Measurements from ENCODE around the gene ZNF549. TPM values are rescaled to one million over a fixed set of nuclear protein-coding genes. Genes with fewer than 3 reads are reported as not detected.
"Not testable (repeated sequence)": the region's sequence is repeated elsewhere in the genome, so short reads cannot be mapped to it uniquely, and the experiment has no call there.

Gene ZNF549
- 9.0 TPM for polyA plus RNA-seq (2013, experiment 1 of 4)
- polyA plus RNA-seq (2013, experiment 2 of 4): 11.0 TPM
- 7.2 TPM for polyA plus RNA-seq (2013, experiment 3 of 4)
- 9.8 TPM for polyA plus RNA-seq (2013, experiment 4 of 4)

DNA sequence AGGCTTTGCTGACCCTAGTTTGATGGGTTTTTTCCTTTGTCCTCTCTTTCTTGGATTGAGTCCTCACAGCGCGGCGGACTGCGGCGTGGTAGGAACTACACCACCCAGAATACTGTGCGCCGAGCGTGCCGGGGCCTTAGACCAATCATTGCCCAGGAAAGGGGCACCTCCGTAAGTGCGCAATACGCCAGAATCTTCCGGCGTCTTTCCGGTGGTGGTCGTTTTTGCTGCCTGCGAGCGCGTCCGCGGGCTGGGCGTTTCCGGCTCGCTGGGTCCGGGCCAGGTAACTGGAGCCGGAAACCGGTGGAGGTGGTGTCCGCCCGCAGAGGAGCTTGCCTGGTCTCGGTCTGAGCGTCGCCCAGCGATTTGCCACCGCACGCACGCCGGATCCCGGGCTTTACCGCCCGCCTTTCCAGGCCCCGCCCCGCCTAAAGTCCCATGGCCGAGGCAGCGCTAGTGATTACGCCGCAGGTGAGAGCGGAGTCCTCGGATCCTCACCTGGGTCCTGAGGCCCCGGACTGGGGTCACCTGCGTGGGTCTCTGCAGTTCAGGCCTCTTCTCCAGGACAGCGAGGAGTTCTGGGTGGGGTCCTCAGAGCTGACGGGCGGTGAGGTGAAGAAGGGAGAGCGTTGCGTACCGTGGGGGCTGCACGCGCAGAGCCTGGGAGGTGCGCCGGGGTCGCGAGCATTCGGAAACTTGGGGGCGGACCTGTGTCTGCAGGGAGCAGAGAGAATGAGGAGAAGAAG is at the start of gene ZNF549:
ZNF549 (plus strand) TSS at position 221 of the 746 bp plus-strand sequence; CDS start at position 439, 218 bp downstream.
- Histone ChIP-seq H3K4me1 (ENCODE audit: control insufficient read depth, insufficient read depth, low read length) (peaks cover 5% of the 10 kb centered on the region), H3K27me3 (ENCODE audit: control insufficient read depth, insufficient read depth, low read length, poor library complexity, severe bottlenecking) (no peaks in the 10 kb centered on the region), H3K4me3 (ENCODE audit: insufficient read depth, low read depth, low read length) (peak within 1 kb of the TSS; percentile 74), H3K27ac (ENCODE audit: insufficient read depth, low read depth, low read length, poor library complexity, severe bottlenecking) (no peak within 1 kb of the TSS), H3K36me3 (ENCODE audit: control insufficient read depth, insufficient read depth, low read length) (peaks cover 4% of the 10 kb centered on the region), H3K9me3 (ENCODE audit: control insufficient read depth, low read length) (no peaks in the 10 kb centered on the region)
- WGBS, 2 experiments: 1% methylated on average over 64 of the region's 64 CpGs

DNA sequence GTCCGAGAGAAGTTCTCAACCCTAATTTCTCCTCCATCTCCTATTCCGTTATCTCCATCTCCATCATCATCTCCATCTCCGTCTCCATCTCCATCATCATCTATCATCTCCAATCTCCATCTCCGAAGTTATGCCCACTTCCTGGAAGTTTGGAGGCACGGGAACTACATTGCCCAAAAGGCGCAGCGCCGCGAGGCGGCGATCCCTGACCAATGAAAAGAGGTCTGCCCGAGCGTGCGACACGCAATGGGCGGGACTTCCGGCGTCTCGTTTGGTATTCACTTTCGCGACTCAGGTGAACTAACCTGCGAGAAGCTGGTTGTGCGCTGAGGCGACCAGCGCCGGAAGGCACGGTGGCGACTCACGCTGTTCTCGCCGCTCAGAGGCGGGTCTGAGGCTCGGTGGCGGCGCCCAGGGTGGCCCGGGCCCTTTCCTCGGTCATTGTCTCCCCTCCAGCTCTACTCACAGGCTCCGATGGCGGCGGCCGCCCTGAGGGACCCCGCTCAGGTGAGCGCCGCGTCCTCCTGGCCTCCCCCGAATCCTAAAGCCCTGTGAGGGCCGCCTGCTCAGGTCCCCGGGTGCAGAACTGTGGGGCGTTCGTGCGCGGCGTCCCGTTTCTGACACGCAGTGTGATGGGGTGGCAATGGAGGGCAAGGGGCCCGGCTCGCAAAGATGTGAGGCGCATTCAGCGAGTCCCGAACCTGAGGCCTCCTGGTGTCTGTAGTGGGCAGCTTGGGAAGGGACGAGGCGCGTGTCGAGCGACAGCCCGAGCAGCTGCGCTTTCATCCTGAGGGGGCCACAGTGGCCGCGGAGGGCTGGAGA is 39.5 kb upstream of the ZNF549 start, which contains the start of gene ZNF419:
ZNF419 (plus strand) TSS at position 274 of the 822 bp plus-strand sequence; CDS start at position 475, 201 bp downstream.
- peaks cover 14% of the 10 kb centered on the region for H3K36me3 ChIP-seq (ENCODE audit: control insufficient read depth, insufficient read depth, low read length)
- not testable (repeated sequence) for H3K4me1 ChIP-seq (ENCODE audit: control insufficient read depth, insufficient read depth, low read length); H3K27me3 ChIP-seq (ENCODE audit: control insufficient read depth, insufficient read depth, low read length, poor library complexity, severe bottlenecking); H3K9me3 ChIP-seq (ENCODE audit: control insufficient read depth, low read length); H3K27ac ChIP-seq (ENCODE audit: insufficient read depth, low read depth, low read length, poor library complexity, severe bottlenecking)
- WGBS, 2 experiments: 2 to 3% methylated on average over 49 to 55 of the region's 69 CpGs
- peak within 1 kb of the TSS; percentile 94 for H3K4me3 ChIP-seq (ENCODE audit: insufficient read depth, low read depth, low read length)

DNA sequence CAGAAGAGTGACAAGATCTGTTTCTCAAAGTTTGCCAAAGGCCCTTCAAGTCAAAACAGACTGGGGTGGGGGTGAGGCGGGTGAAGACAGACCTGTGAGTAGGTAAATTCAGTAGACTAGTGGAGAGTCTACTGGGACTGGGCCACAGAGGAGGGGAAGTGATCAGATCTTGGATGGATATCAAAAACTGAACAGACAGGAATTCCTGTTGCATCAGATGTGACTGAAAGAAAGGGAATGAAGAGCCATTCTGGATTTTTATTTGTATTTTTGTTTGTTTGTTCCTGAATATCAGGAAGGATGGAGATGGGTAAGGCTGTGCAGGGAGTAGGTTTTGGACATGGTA is 38.9 kb upstream of the ZNF549 start:
- Histone ChIP-seq H3K4me3 (ENCODE audit: insufficient read depth, low read depth, low read length) (peak overlapping the region; percentile 94), H3K36me3 (ENCODE audit: control insufficient read depth, insufficient read depth, low read length) (peaks cover 19% of the 10 kb centered on the region)
- not testable (repeated sequence) for H3K27ac ChIP-seq (ENCODE audit: insufficient read depth, low read depth, low read length, poor library complexity, severe bottlenecking); H3K9me3 ChIP-seq (ENCODE audit: control insufficient read depth, low read length); H3K27me3 ChIP-seq (ENCODE audit: control insufficient read depth, insufficient read depth, low read length, poor library complexity, severe bottlenecking); H3K4me1 ChIP-seq (ENCODE audit: control insufficient read depth, insufficient read depth, low read length)
- no CpG with 5 or more reads among the region's 1 CpG for WGBS, 2 experiments

DNA sequence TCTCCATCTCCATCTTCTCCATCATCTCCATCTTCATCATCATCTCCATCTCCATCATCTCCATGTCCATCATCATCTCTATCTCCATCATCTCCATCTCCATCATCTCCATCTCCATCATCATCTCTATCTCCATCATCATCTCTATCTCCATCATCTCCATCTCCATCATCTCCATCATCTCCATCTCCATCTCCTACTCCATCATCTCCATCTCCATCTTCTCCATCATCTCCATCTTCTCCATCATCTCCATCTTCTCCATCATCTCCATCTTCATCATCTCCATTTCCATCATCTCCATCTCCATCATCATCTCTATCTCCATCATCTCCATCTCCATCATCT is 27.9 kb upstream of the ZNF549 start:
- H3K4me3 ChIP-seq (ENCODE audit: insufficient read depth, low read depth, low read length): not testable (repeated sequence)

DNA sequence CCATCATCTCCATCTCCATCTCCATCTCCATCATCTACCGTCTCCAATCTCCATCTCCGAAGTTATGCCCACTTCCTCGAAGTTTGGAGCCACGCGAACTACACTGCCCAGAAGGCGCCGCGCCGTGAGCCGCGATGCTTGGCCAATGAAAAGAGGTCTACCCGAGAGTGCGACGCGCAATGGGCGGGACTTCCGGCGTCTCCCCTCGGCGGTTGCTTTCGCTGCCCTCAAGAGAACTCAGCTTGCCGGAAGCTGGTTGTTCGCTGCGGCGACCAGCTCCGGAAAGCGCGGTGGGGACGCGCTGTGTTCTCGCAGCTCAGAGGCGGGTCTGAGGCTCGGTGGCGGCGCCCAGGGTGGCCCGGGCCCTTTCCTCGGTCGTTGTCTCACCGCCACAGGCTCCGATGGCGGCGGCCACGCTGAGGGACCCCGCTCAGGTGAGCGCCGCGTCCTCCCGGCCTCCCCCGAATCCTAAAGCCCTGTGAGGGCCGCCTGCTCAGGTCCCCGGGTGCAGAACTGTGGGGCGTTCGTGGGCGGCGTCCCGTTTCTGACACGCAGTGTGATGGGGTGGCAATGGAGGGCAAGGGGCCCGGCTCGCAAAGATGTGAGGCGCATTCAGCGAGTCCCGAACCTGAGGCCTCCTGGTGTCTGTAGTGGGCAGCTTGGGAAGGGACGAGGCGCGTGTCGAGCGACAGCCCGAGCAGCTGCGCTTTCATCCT is 27.3 kb upstream of the ZNF549 start, which contains the start of gene ZNF773:
ZNF773 (plus strand) TSS at position 259 of the 716 bp plus-strand sequence; CDS start at position 402, 143 bp downstream.
- H3K9me3 ChIP-seq (ENCODE audit: control insufficient read depth, low read length); H3K36me3 ChIP-seq (ENCODE audit: control insufficient read depth, insufficient read depth, low read length); H3K4me1 ChIP-seq (ENCODE audit: control insufficient read depth, insufficient read depth, low read length); H3K27ac ChIP-seq (ENCODE audit: insufficient read depth, low read depth, low read length, poor library complexity, severe bottlenecking); H3K27me3 ChIP-seq (ENCODE audit: control insufficient read depth, insufficient read depth, low read length, poor library complexity, severe bottlenecking): not testable (repeated sequence)
- WGBS, 2 experiments: 1% methylated on average over 50 to 57 of the region's 69 CpGs
- H3K4me3 ChIP-seq (ENCODE audit: insufficient read depth, low read depth, low read length): peak within 1 kb of the TSS; percentile 71

More for the DNA sequence above, 27.9 kb upstream of the ZNF549 start:
- not testable (repeated sequence) for H3K27me3 ChIP-seq (ENCODE audit: control insufficient read depth, insufficient read depth, low read length, poor library complexity, severe bottlenecking); H3K4me1 ChIP-seq (ENCODE audit: control insufficient read depth, insufficient read depth, low read length); H3K36me3 ChIP-seq (ENCODE audit: control insufficient read depth, insufficient read depth, low read length); H3K9me3 ChIP-seq (ENCODE audit: control insufficient read depth, low read length); H3K27ac ChIP-seq (ENCODE audit: insufficient read depth, low read depth, low read length, poor library complexity, severe bottlenecking)

DNA sequence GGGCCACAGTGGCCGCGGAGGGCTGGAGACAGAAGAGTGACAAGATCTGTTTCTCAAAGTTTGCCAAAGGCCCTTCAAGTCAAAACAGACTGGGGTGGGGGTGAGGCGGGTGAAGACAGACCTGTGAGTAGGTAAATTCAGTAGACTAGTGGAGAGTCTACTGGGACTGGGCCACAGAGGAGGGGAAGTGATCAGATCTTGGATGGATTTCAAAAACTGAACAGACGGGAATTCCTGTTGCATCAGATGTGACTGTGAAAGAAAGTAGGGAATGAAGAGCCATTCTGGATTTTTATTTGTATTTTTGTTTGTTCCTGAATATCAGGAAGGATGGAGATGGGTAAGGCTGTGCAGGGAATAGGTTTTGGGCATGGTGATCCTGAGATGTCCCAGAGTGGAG is 26.8 kb upstream of the ZNF549 start:
- H3K4me1 ChIP-seq (ENCODE audit: control insufficient read depth, insufficient read depth, low read length); H3K36me3 ChIP-seq (ENCODE audit: control insufficient read depth, insufficient read depth, low read length); H3K27ac ChIP-seq (ENCODE audit: insufficient read depth, low read depth, low read length, poor library complexity, severe bottlenecking); H3K9me3 ChIP-seq (ENCODE audit: control insufficient read depth, low read length); H3K27me3 ChIP-seq (ENCODE audit: control insufficient read depth, insufficient read depth, low read length, poor library complexity, severe bottlenecking): not testable (repeated sequence)
- peak overlapping the region; percentile 71 for H3K4me3 ChIP-seq (ENCODE audit: insufficient read depth, low read depth, low read length)
- WGBS, 2 experiments: 68 to 77% methylated on average over 1 of the region's 4 CpGs

DNA sequence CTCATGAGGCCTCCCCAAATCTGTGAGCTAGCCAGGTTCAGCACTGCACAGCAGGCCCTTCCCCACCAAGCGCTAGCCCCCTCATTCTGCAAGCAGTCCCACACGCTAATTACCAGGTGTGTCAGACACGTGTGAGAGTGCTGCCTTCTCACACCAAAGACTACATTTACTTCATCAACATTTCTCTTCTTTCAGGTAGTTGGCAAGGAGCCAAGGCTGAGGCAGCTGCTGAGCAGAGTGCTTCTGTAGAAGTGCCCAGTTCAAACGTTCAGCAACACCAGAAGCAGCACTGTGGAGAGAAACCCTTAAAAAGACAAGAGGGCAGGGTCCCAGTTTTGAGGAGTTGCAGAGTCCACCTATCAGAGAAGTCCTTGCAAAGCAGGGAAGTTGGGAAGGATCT is 21.0 kb upstream of the ZNF549 start:
- no peak overlapping the region for H3K27ac ChIP-seq (ENCODE audit: insufficient read depth, low read depth, low read length, poor library complexity, severe bottlenecking)
- H3K4me3 ChIP-seq (ENCODE audit: insufficient read depth, low read depth, low read length): no peak overlapping the region
- no peaks in the 10 kb centered on the region for H3K27me3 ChIP-seq (ENCODE audit: control insufficient read depth, insufficient read depth, low read length, poor library complexity, severe bottlenecking)
- WGBS, 2 experiments: 88 to 93% methylated on average over 4 of the region's 4 CpGs
- no peaks in the 10 kb centered on the region for H3K4me1 ChIP-seq (ENCODE audit: control insufficient read depth, insufficient read depth, low read length)
- no peaks in the 10 kb centered on the region for H3K9me3 ChIP-seq (ENCODE audit: control insufficient read depth, low read length)
- H3K36me3 ChIP-seq (ENCODE audit: control insufficient read depth, insufficient read depth, low read length): peaks cover 26% of the 10 kb centered on the region

DNA sequence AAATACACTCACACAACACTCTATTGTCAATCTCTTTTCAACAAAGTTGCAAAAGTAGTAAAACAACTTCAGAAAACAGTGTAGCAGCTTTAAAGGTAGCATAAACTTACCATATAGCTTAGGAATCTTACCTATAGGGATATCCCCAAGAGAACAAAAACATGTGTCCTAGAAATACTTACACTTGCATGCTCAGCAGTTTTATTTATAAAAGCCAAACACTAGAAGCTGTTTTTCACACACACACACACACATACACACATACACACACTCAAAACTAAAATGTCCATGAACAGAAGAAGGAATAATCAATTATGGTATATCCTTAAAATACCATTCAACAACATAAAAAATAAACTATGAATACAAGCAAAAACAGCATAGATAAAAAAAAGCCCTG is 15.7 kb upstream of the ZNF549 start:
- no peaks in the 10 kb centered on the region for H3K27me3 ChIP-seq (ENCODE audit: control insufficient read depth, insufficient read depth, low read length, poor library complexity, severe bottlenecking)
- no peaks in the 10 kb centered on the region for H3K4me1 ChIP-seq (ENCODE audit: control insufficient read depth, insufficient read depth, low read length)
- H3K4me3 ChIP-seq (ENCODE audit: insufficient read depth, low read depth, low read length): no peak overlapping the region
- no peaks in the 10 kb centered on the region for H3K9me3 ChIP-seq (ENCODE audit: control insufficient read depth, low read length)
- H3K27ac ChIP-seq (ENCODE audit: insufficient read depth, low read depth, low read length, poor library complexity, severe bottlenecking): no peak overlapping the region
- H3K36me3 ChIP-seq (ENCODE audit: control insufficient read depth, insufficient read depth, low read length): peaks cover 13% of the 10 kb centered on the region

DNA sequence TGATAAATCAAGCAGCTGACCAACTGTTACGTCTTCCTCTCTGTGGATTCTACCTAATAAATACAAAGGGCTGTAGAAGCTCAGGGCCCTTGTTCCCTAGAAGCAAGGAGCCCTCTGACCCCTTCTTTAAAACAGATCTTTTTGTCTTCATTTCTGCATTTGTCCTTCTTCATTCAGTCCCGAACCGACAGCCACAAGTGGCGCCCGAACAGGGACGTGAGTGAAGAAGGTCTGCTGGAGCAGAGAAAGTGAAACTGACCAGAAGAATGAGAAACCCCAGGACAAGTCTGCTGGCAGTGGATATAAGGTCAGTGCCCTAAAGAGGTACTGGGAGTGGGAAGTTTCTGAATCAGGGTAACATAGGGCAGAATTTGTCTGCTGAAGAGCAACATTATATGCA is 14.3 kb upstream of the ZNF549 start:
- Histone ChIP-seq H3K4me1 (ENCODE audit: control insufficient read depth, insufficient read depth, low read length) (no peaks in the 10 kb centered on the region), H3K27ac (ENCODE audit: insufficient read depth, low read depth, low read length, poor library complexity, severe bottlenecking) (no peak overlapping the region), H3K36me3 (ENCODE audit: control insufficient read depth, insufficient read depth, low read length) (peaks cover 3% of the 10 kb centered on the region), H3K9me3 (ENCODE audit: control insufficient read depth, low read length) (no peaks in the 10 kb centered on the region), H3K4me3 (ENCODE audit: insufficient read depth, low read depth, low read length) (no peak overlapping the region), H3K27me3 (ENCODE audit: control insufficient read depth, insufficient read depth, low read length, poor library complexity, severe bottlenecking) (no peaks in the 10 kb centered on the region)
- WGBS, 2 experiments: 96 to 97% methylated on average over 6 of the region's 6 CpGs

DNA sequence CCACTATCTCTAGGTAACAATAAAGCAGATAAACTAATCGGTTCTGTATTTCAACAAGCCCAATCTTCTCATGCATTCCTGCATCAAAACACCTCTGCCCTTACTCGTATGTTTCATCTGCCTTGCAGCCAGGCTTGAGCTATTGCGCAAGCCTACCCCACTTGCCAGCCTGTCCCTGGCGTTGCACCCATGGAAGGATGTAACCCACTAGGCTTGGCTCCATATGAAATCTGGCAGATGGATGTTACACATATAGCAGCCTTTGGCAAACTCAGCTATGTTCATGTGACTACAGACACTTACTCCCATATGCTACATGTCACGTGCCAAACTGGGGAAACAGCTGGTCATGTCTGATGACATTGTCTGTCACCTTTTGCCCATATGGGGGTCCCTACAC is 11.9 kb upstream of the ZNF549 start:
- H3K4me1 ChIP-seq (ENCODE audit: control insufficient read depth, insufficient read depth, low read length): no peaks in the 10 kb centered on the region
- WGBS, 2 experiments: 92% methylated on average over 5 of the region's 5 CpGs
- H3K27ac ChIP-seq (ENCODE audit: insufficient read depth, low read depth, low read length, poor library complexity, severe bottlenecking): no peak overlapping the region
- peaks cover 3% of the 10 kb centered on the region for H3K36me3 ChIP-seq (ENCODE audit: control insufficient read depth, insufficient read depth, low read length)
- no peak overlapping the region for H3K4me3 ChIP-seq (ENCODE audit: insufficient read depth, low read depth, low read length)
- H3K9me3 ChIP-seq (ENCODE audit: control insufficient read depth, low read length): no peaks in the 10 kb centered on the region
- no peaks in the 10 kb centered on the region for H3K27me3 ChIP-seq (ENCODE audit: control insufficient read depth, insufficient read depth, low read length, poor library complexity, severe bottlenecking)
